Right lobe of liver (tissue), 6 donors: Measurements from ENCODE around the gene DOCK10. TPM values are rescaled to one million over a fixed set of nuclear protein-coding genes. Genes with fewer than 3 reads are reported as not detected.

Source experiments
- ATAC-seq, 4 donors: fragments of 200-7000 bp; cut with Tn5 transposase; one replicate each; pipeline ENCODE4 v1.9.1; 2020; ENCODE audit warnings: mild to moderate bottlenecking in 4 of 4, moderate library complexity in 4 of 4
- DNase-seq, 3 donors: peaks; one replicate each; pipeline ENCODE4 v3.0.0-alpha.2; 2020
- H3K27ac ChIP-seq, 3 donors: fragments of 200-600 bp; one replicate each; pipeline ENCODE4 v1.8.0; 2022
- H3K27me3 ChIP-seq, 2 donors: fragments of 200-600 bp; one replicate each; pipeline ENCODE4 v1.8.0; 2022
- H3K36me3 ChIP-seq, 4 donors: fragments of 200-600 bp; sonication (generic) in 1 of 4; one replicate each; pipeline versions ENCODE4 v1.5.1 to v1.8.0; 2017 to 2022; ENCODE audit warnings: control low read depth in 1 of 4
- H3K4me1 ChIP-seq, 4 donors: fragments of 200-600 bp; sonication (generic) in 1 of 4; one replicate each; pipeline versions ENCODE4 v1.5.1 to v1.8.0; 2017 to 2022; ENCODE audit warnings: control low read depth in 1 of 4
- H3K4me3 ChIP-seq, 3 donors: fragments of 200-600 bp; one replicate each; pipeline ENCODE4 v1.8.0; 2022
- H3K9me3 ChIP-seq, 4 donors: fragments of 200-600 bp; sonication (generic) in 1 of 4; one replicate each; pipeline versions ENCODE4 v1.5.1 to v1.8.0; 2017 to 2022; ENCODE audit warnings: control low read depth in 1 of 4
- CTCF ChIP-seq, 4 donors: fragments of 200-600 bp in 3 of 4; fragments of 450-650 bp in 1 of 4; IDR thresholded peaks; one replicate each; pipeline versions ENCODE4 v1.5.1 to v1.8.0; 2016 to 2022; ENCODE audit warnings: antibody characterized with exemption in 4 of 4, mild to moderate bottlenecking in 2 of 4
- POLR2A ChIP-seq: fragments of 450-650 bp; IDR thresholded peaks from one replicate; pipeline ENCODE4 v1.6.1; 2017; ENCODE audit warnings: antibody characterized with exemption, mild to moderate bottlenecking
- WGBS: methylation state at CpG from one replicate; pipeline ENCODE4 v1.1.6; 2018; ENCODE audit warnings: low coverage, low lambda C conversion rate; ENCODE audit not compliant: insufficient coverage; ENCODE audit errors: missing lambda C conversion rate; 5-methylcytosine and 5-hydroxymethylcytosine counted together
- intact Hi-C, 2 donors: fragments of 100-400 bp; cut with DNase I; formaldehyde crosslinking; loops; one replicate each; pipeline versions ENCODE4 v1.11.2 to v1.14.1; 2022
- total RNA-seq, 6 experiments: library from RNA; depleted of rRNA in 2 of 6; stranded (reverse); fragments of >200 nt in 2 of 6; fragmentation: NEBNext Ultra II Directional in 3 of 6; extraction: Animal tissue kit (Norgen Biotek cat#: 25700) in 3 of 6; gene quantifications; one replicate each; pipeline versions ENCODE4 v1.1.0 to v1.2.4, GENCODE V29; 2016 to 2023
- donor health status: DM: no; HTN: yes; CAD: no.
- donor health status: DM: no; HTN: no; CAD: no.
- donor health status: DM: no; HTN: no; CAD: no.
- donor health status: DM: no; HTN: yes; CAD: no.
- donor health status: DM: no; HTN: yes; CAD: no.

DOCK10 gene
- total RNA-seq, 6 experiments from 2014 or later = 5.1 to 10.2 (median 7.1) TPM

- WGBS = 90% methylated on average over 3 of the region's 4 CpGs
- H3K4me1 ChIP-seq = no peaks in the 10 kb centered on the region
- TF ChIP-seq POLR2A (no peak), CTCF (IDR thresholded peaks at IDR 0.05) (no peak)
- no peak for DNase-seq
- intact Hi-C loops = no loop called here
- H3K9me3 ChIP-seq = no peaks in the 10 kb centered on the region
- no peaks in the 10 kb centered on the region for H3K36me3 ChIP-seq
- no peak overlapping the region for H3K27ac ChIP-seq
- no peak overlapping the region for H3K4me3 ChIP-seq
- H3K27me3 ChIP-seq = no peaks in the 10 kb centered on the region
- ATAC-seq = no peak
Measured at GRCh38 chr2:224987733-224988132, 54.5 kb downstream of the DOCK10 start.

GRCh38 chr2:224986477-224986876 lies 55.8 kb downstream of the DOCK10 start:
- DNase-seq (no peak), ATAC-seq (no peak)
- TF ChIP-seq POLR2A (no peak), CTCF (IDR thresholded peaks at IDR 0.05) (no peak)
- Histone ChIP-seq H3K36me3 (no peaks in the 10 kb centered on the region), H3K9me3 (no peaks in the 10 kb centered on the region), H3K27ac (no peak overlapping the region), H3K4me1 (no peaks in the 10 kb centered on the region), H3K27me3 (no peaks in the 10 kb centered on the region), H3K4me3 (no peak overlapping the region)
- intact Hi-C loops = no loop called here
- 86% methylated on average over 1 of the region's 1 CpG for WGBS

- intact Hi-C loops = no loop called here
- DNase-seq = no peak
- H3K9me3 ChIP-seq = no peaks in the 10 kb centered on the region
- H3K4me1 ChIP-seq = no peaks in the 10 kb centered on the region
- no peak overlapping the region for H3K27ac ChIP-seq
- no peaks in the 10 kb centered on the region for H3K27me3 ChIP-seq
- H3K36me3 ChIP-seq = no peaks in the 10 kb centered on the region
- no peak for TF ChIP-seq POLR2A
- TF ChIP-seq CTCF (IDR thresholded peaks at IDR 0.05) = no peak
- ATAC-seq = no peak
- no peak overlapping the region for H3K4me3 ChIP-seq
- WGBS = 71% methylated on average over 5 of the region's 5 CpGs
Measured at GRCh38 chr2:224984637-224985036, 57.6 kb downstream of the DOCK10 start.

GRCh38 chr2:224983712-224984554 lies 58.3 kb downstream of the DOCK10 start:
- H3K4me1 ChIP-seq = no peaks in the 10 kb centered on the region
- H3K36me3 ChIP-seq = no peaks in the 10 kb centered on the region
- H3K4me3 ChIP-seq = no peak overlapping the region
- WGBS = 60% methylated on average over 10 of the region's 11 CpGs
- H3K9me3 ChIP-seq = no peaks in the 10 kb centered on the region
- H3K27ac ChIP-seq = no peak overlapping the region
- no peak for TF ChIP-seq POLR2A
- TF ChIP-seq CTCF (IDR thresholded peaks at IDR 0.05) = no peak
- H3K27me3 ChIP-seq = no peaks in the 10 kb centered on the region
- ATAC-seq (no peak), DNase-seq (no peak)
- intact Hi-C loops = no loop called here
